HG02870 (cell line): ENCODE data around the gene OSBP2.

ENCODE experiments used
- ATAC-seq: cut with Tn5 transposase; IDR thresholded peaks from one replicate; pipeline ENCODE4 v1.9.1; 2021; ENCODE audit warnings: mild to moderate bottlenecking, moderate library complexity; ENCODE audit not compliant: unreplicated experiment

The OSBP2 gene

GRCh38 chr22:30864441-30865420 lies 170.1 kb downstream of the OSBP2 start:
- no peak for ATAC-seq

- ATAC-seq: no peak
These were observed 171.0 kb downstream of the OSBP2 start for GRCh38 chr22:30865656-30866055.

- no peak for ATAC-seq
These were observed 171.5 kb downstream of the OSBP2 start for GRCh38 chr22:30866216-30866615.

- no peak for ATAC-seq
These were observed 172.2 kb downstream of the OSBP2 start for GRCh38 chr22:30866811-30867271.

- ATAC-seq: no peak
These were observed 173.3 kb downstream of the OSBP2 start for GRCh38 chr22:30867746-30868662.

GRCh38 chr22:30868663-30869385 lies 174.2 kb downstream of the OSBP2 start:
- ATAC-seq: no peak

GRCh38 chr22:30869667-30870395 lies 175.2 kb downstream of the OSBP2 start:
- no peak for ATAC-seq

- ATAC-seq: no peak
These were observed 176.0 kb downstream of the OSBP2 start for GRCh38 chr22:30870451-30871345.

GRCh38 chr22:30871391-30872284 lies 177.0 kb downstream of the OSBP2 start:
- no peak for ATAC-seq

GRCh38 chr22:30872285-30873041 lies 177.8 kb downstream of the OSBP2 start:
- ATAC-seq: no peak

GRCh38 chr22:30873086-30873650 lies 178.5 kb downstream of the OSBP2 start:
- no peak for ATAC-seq

GRCh38 chr22:30873661-30874060 lies 179.0 kb downstream of the OSBP2 start:
- no peak for ATAC-seq

GRCh38 chr22:30874431-30875370 lies 180.0 kb downstream of the OSBP2 start:
- no peak for ATAC-seq

- ATAC-seq: no peak
These were observed 181.0 kb downstream of the OSBP2 start for GRCh38 chr22:30875481-30876215.

GRCh38 chr22:30876221-30876751 lies 181.6 kb downstream of the OSBP2 start:
- ATAC-seq: no peak
